ENCODE data around the gene SPTBN1. TPM values are rescaled to one million over a fixed set of nuclear protein-coding genes. Genes with fewer than 3 reads are reported as not detected.

The SPTBN1 gene
- total and polyA plus RNA-seq, 8 donors, result 28.7 to 475 (median 193) TPM

DNA sequence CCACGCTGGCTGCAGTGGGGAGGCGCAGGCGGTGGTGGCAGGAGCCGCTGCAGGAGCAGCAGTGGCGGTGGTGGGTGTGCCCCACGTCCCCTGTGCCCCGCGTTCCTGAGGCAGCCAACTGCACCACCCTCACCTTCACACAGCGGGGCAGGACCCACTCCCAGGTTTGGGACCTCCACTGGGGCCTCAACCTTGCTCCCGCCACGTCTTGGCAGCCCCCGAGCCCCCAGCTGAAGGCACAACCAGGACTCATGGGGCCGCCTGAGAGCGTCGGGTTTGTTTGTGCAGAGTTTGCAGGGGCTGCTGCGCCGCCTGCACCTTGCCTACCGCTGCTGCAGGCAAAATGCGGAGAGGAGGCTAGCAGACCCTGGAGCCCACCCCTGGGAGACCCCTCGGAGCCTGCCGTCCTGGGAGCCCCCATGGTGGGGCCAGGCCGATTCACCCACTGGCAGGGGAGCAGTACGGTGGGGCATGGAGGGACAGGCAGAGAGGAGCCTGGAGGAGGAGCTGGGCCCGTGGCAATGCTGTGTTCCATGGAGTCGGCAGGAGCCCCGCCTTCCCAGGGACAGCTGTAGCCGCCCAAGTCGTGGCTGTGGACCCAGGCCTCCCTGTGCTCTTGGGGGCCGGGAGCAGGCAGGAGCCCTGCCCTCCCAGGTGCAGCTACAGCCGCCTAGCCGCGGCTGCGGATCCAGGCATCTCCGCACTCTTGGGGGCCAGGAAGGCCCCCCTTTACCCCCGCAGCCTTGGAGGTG lies 252.6 kb downstream of the SPTBN1 start:
- intact Hi-C loops (cut with DNase I; ENCODE audit: low total_unique reads), result loop anchor here (10.0 kb wide), 1 partner anchor 54 kb away; no protein-coding TSS in a partner anchor
- Histone ChIP-seq H3K9me3 (no peaks in the 10 kb centered on the region), H3K4me3 (peak overlapping the region; percentile 45 to 59 (median 48)), H3K27me3 (peaks cover 0 to 13% (median 5%) of the 10 kb centered on the region in 3 donors), H3K36me3 (no peaks in the 10 kb centered on the region), H3K27ac (peak overlapping the region; percentile 64 to 80 (median 66)), H3K4me1 (peaks cover 5 to 24% (median 20%) of the 10 kb centered on the region in 4 donors)
- DNase-seq, result peak; percentile 59 to 78
- WGBS, 5 donors, result 11 to 31% (median 16%) methylated on average over 10 to 35 of the region's 35 CpGs
- TF ChIP-seq POLR2AphosphoS5 (IDR thresholded peaks at IDR 0.05) (no peak), EP300 (IDR thresholded peaks at IDR 0.05) (no peak), POLR2A (IDR thresholded peaks at IDR 0.05) (no peak)
- TF ChIP-seq, protein P1, sequence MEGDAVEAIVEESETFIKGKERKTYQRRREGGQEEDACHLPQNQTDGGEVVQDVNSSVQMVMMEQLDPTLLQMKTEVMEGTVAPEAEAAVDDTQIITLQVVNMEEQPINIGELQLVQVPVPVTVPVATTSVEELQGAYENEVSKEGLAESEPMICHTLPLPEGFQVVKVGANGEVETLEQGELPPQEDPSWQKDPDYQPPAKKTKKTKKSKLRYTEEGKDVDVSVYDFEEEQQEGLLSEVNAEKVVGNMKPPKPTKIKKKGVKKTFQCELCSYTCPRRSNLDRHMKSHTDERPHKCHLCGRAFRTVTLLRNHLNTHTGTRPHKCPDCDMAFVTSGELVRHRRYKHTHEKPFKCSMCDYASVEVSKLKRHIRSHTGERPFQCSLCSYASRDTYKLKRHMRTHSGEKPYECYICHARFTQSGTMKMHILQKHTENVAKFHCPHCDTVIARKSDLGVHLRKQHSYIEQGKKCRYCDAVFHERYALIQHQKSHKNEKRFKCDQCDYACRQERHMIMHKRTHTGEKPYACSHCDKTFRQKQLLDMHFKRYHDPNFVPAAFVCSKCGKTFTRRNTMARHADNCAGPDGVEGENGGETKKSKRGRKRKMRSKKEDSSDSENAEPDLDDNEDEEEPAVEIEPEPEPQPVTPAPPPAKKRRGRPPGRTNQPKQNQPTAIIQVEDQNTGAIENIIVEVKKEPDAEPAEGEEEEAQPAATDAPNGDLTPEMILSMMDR (IDR thresholded peaks at IDR 0.05), result peak in 1 of 7 experiments; percentile 5

DNA sequence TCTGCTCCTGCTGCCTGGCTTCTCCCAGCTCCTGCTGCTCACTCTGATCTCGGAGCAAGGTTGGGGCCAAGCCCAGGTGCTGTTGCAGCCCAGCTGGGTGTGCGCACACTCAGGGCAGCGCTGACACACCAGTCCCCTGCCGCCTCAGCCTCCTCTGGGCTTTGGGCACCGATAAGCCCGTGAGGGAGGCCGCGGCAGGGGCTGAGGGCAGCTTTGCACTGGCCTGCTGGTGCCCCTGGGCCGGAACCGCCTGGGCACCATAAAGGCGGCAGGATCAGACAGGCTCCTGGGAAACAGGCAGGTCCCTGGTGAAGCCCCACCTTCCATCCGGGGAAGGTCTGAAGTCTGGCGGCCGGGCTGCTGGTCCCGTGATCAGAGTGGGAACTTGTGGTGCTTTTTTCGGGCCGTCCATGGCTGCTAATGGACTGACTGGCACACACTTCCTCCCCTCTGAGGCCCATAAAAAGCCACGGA lies 253.2 kb downstream of the SPTBN1 start:
- 14 to 28% (median 21%) methylated on average over 3 to 18 of the region's 18 CpGs for WGBS, 5 donors
- DNase-seq, result peak; percentile 68 to 76
- H3K4me3 ChIP-seq, result peak overlapping the region; percentile 45 to 59 (median 48)

DNA sequence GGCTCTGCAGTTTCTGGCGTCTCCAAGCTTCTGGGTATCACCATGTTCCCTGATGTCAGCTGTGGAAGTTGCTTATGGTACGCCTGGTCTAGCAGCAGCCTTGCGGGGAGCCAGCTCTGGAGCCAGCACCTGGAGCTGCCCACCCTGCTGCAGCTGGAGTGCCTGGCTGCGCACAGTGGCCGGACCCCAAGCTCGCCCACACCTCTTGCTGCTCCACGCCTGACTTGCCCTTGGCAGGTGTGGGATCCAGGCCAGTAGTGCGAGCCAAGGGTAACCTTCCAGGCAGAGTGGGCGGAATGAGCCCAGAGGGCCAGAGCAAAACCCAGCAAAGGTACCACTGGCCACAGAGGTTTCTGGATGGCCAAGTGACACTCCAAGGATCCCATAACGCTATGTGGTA lies 254.1 kb downstream of the SPTBN1 start:
- intact Hi-C loops (cut with DNase I; ENCODE audit: low total_unique reads), result no loop called here
- Histone ChIP-seq H3K4me1 (peaks cover 5 to 17% (median 14%) of the 10 kb centered on the region in 4 donors), H3K27ac (no peak overlapping the region), H3K9me3 (no peaks in the 10 kb centered on the region), H3K27me3 (peaks cover 0 to 13% (median 5%) of the 10 kb centered on the region in 3 donors), H3K4me3 (no peak overlapping the region), H3K36me3 (no peaks in the 10 kb centered on the region)
- WGBS, 5 donors, result 77 to 89% (median 85%) methylated on average over 7 to 10 of the region's 10 CpGs
- DNase-seq, result no peak
- no peak for TF ChIP-seq POLR2A (IDR thresholded peaks at IDR 0.05)
- TF ChIP-seq, protein P1 (IDR thresholded peaks at IDR 0.05), result no peak
- TF ChIP-seq POLR2AphosphoS5 (IDR thresholded peaks at IDR 0.05), result no peak
- TF ChIP-seq EP300 (IDR thresholded peaks at IDR 0.05), result no peak

More for the DNA sequence above, 253.2 kb downstream of the SPTBN1 start:
- peaks cover 5 to 24% (median 18%) of the 10 kb centered on the region in 4 donors for H3K4me1 ChIP-seq
- TF ChIP-seq EP300 (IDR thresholded peaks at IDR 0.05) (no peak), POLR2A (IDR thresholded peaks at IDR 0.05) (no peak), POLR2AphosphoS5 (IDR thresholded peaks at IDR 0.05) (no peak)
- TF ChIP-seq, protein P1 (IDR thresholded peaks at IDR 0.05), result no peak
- peaks cover 0 to 13% (median 5%) of the 10 kb centered on the region in 3 donors for H3K27me3 ChIP-seq
- H3K27ac ChIP-seq, result peak overlapping the region; percentile 64 to 80 (median 66)
- H3K9me3 ChIP-seq, result no peaks in the 10 kb centered on the region
- no peaks in the 10 kb centered on the region for H3K36me3 ChIP-seq
- intact Hi-C loops (cut with DNase I; ENCODE audit: low total_unique reads), result loop anchor here (10.0 kb wide), 1 partner anchor 55 kb away; no protein-coding TSS in a partner anchor

DNA sequence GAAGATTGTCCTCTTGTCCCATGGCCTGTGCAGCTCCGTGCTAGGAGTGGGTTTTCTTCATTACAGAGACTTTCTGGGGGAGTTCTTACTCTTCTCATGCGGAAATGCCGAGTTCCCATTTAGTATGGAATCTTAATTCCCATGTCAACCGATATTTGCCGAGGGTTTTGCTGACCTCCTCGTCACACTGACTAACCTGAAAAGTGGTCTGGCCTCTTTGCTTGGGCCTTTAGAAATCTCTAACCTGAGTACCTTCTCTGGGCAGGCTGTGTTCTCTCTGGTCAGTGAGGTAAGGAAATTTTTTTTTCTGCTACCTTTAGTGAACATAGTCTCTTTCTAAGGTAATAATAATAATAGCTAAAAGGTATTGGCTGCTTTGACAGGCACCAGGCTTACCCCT lies 256.4 kb downstream of the SPTBN1 start:
- H3K27ac ChIP-seq, result no peak overlapping the region
- no peaks in the 10 kb centered on the region for H3K36me3 ChIP-seq
- H3K4me1 ChIP-seq, result peaks cover 5 to 17% (median 14%) of the 10 kb centered on the region in 4 donors
- no peak for TF ChIP-seq EP300 (IDR thresholded peaks at IDR 0.05)
- no peak for DNase-seq
- intact Hi-C loops (cut with DNase I; ENCODE audit: low total_unique reads), result no loop called here
- no peaks in the 10 kb centered on the region for H3K9me3 ChIP-seq
- no peak overlapping the region for H3K4me3 ChIP-seq
- peaks cover 0 to 13% (median 5%) of the 10 kb centered on the region in 3 donors for H3K27me3 ChIP-seq
- WGBS, 5 donors, result 91 to 96% (median 95%) methylated on average over 6 of the region's 6 CpGs

All from stomach (tissue), 9 donors.